Measurements from ENCODE around the gene GABRR1.

Gene GABRR1

GRCh38 chr6:89180971-89181370, 36.2 kb downstream of the GABRR1 start:
- in situ Hi-C loops (cut with MboI; ENCODE audit: low pct_unique_long_range_greater_than_20kb, low sequenced_read_pairs, unreplicated experiment) = no loop called here
- no peak for DNase-seq (ENCODE audit: low spot score)
- no peak for TF ChIP-seq CTCF (IDR thresholded peaks at IDR 0.05; ENCODE audit: extremely low read depth, insufficient read depth, missing control alignments)

- in situ Hi-C loops (cut with MboI; ENCODE audit: low pct_unique_long_range_greater_than_20kb, low sequenced_read_pairs, unreplicated experiment) = no loop called here
- TF ChIP-seq CTCF (IDR thresholded peaks at IDR 0.05; ENCODE audit: extremely low read depth, insufficient read depth, missing control alignments) = no peak
- no peak for DNase-seq (ENCODE audit: low spot score)
These were observed 37.0 kb downstream of the GABRR1 start for GRCh38 chr6:89180112-89180511.

GRCh38 chr6:89173634-89174033, 43.5 kb downstream of the GABRR1 start:
- TF ChIP-seq CTCF (IDR thresholded peaks at IDR 0.05; ENCODE audit: extremely low read depth, insufficient read depth, missing control alignments) = no peak
- no peak for DNase-seq (ENCODE audit: low spot score)
- in situ Hi-C loops (cut with MboI; ENCODE audit: low pct_unique_long_range_greater_than_20kb, low sequenced_read_pairs, unreplicated experiment) = no loop called here

- TF ChIP-seq CTCF (IDR thresholded peaks at IDR 0.05; ENCODE audit: extremely low read depth, insufficient read depth, missing control alignments) = no peak
- DNase-seq (ENCODE audit: low spot score) = no peak
- in situ Hi-C loops (cut with MboI; ENCODE audit: low pct_unique_long_range_greater_than_20kb, low sequenced_read_pairs, unreplicated experiment) = no loop called here
These were observed 45.0 kb downstream of the GABRR1 start for GRCh38 chr6:89172131-89172530.

GRCh38 chr6:89162047-89162371, 55.1 kb downstream of the GABRR1 start:
- TF ChIP-seq CTCF (IDR thresholded peaks at IDR 0.05; ENCODE audit: extremely low read depth, insufficient read depth, missing control alignments) = no peak
- no peak for DNase-seq (ENCODE audit: low spot score)
- in situ Hi-C loops (cut with MboI; ENCODE audit: low pct_unique_long_range_greater_than_20kb, low sequenced_read_pairs, unreplicated experiment) = no loop called here

- no peak for DNase-seq (ENCODE audit: low spot score)
- in situ Hi-C loops (cut with MboI; ENCODE audit: low pct_unique_long_range_greater_than_20kb, low sequenced_read_pairs, unreplicated experiment) = no loop called here
- TF ChIP-seq CTCF (IDR thresholded peaks at IDR 0.05; ENCODE audit: extremely low read depth, insufficient read depth, missing control alignments) = no peak
These were observed 55.7 kb downstream of the GABRR1 start for GRCh38 chr6:89161326-89162046.

Data from GM13977 (cell line).